ENCODE measurements around the gene HEXIM1. TPM values are rescaled to one million over a fixed set of nuclear protein-coding genes. Genes with fewer than 3 reads are reported as not detected.

HEXIM1 gene
- polyA plus RNA-seq, 3 donors from 2014 or later = 1.1 to 7.2 (median 3.0) TPM

- no peak for DNase-seq
- Mint-ChIP-seq H3K4me3 (no peak overlapping the region), H3K27ac (no peak overlapping the region), H3K36me3 (peaks cover 5 to 28% (median 5%) of the 10 kb centered on the region in 3 donors), H3K4me1 (no peaks in the 10 kb centered on the region), H3K9me3 (no peaks in the 10 kb centered on the region), H3K27me3 (ENCODE audit: low read depth in 3 of 3) (no peaks in the 10 kb centered on the region)
These were observed 40.8 kb upstream of the HEXIM1 start for GRCh38 chr17:45107293-45108010.

- H3K27me3 Mint-ChIP-seq (ENCODE audit: low read depth in 3 of 3) = no peaks in the 10 kb centered on the region
- H3K4me1 Mint-ChIP-seq = no peaks in the 10 kb centered on the region
- peaks cover 0 to 22% (median 4%) of the 10 kb centered on the region in 3 donors for H3K36me3 Mint-ChIP-seq
- no peak for DNase-seq
- H3K4me3 Mint-ChIP-seq = no peak overlapping the region
- peak overlapping the region in 1 of 6 donors; percentile 34 for H3K27ac Mint-ChIP-seq
- no peaks in the 10 kb centered on the region for H3K9me3 Mint-ChIP-seq
These were observed 40.2 kb upstream of the HEXIM1 start for GRCh38 chr17:45108051-45108450.

- Mint-ChIP-seq H3K4me3 (no peak overlapping the region), H3K4me1 (no peaks in the 10 kb centered on the region), H3K27me3 (ENCODE audit: low read depth in 3 of 3) (no peaks in the 10 kb centered on the region), H3K27ac (peak overlapping the region in 4 of 6 donors; percentile 34 to 78 (median 46)), H3K36me3 (peaks cover 0 to 15% (median 4%) of the 10 kb centered on the region in 3 donors), H3K9me3 (no peaks in the 10 kb centered on the region)
- DNase-seq = no peak
These were observed 39.4 kb upstream of the HEXIM1 start for GRCh38 chr17:45108595-45109521.

GRCh38 chr17:45110676-45111611 lies 37.3 kb upstream of the HEXIM1 start:
- Mint-ChIP-seq H3K4me3 (no peak overlapping the region), H3K9me3 (no peaks in the 10 kb centered on the region), H3K4me1 (no peaks in the 10 kb centered on the region), H3K27me3 (ENCODE audit: low read depth in 3 of 3) (peaks cover 0 to 1% (median 0%) of the 10 kb centered on the region in 3 donors), H3K36me3 (peaks cover 0 to 5% (median 4%) of the 10 kb centered on the region in 3 donors), H3K27ac (no peak overlapping the region)
- no peak for DNase-seq

- Mint-ChIP-seq H3K4me3 (no peak overlapping the region), H3K4me1 (no peaks in the 10 kb centered on the region), H3K36me3 (peaks cover 0 to 4% (median 0%) of the 10 kb centered on the region in 3 donors), H3K27ac (no peak overlapping the region), H3K9me3 (no peaks in the 10 kb centered on the region), H3K27me3 (ENCODE audit: low read depth in 3 of 3) (peaks cover 0 to 1% (median 1%) of the 10 kb centered on the region in 3 donors)
- DNase-seq = no peak
These were observed 36.4 kb upstream of the HEXIM1 start for GRCh38 chr17:45111850-45112249.

- Mint-ChIP-seq H3K4me3 (no peak overlapping the region), H3K9me3 (no peaks in the 10 kb centered on the region), H3K4me1 (no peaks in the 10 kb centered on the region), H3K27ac (no peak overlapping the region), H3K36me3 (peaks cover 0 to 4% (median 0%) of the 10 kb centered on the region in 3 donors), H3K27me3 (ENCODE audit: low read depth in 3 of 3) (peaks cover 0 to 3% (median 1%) of the 10 kb centered on the region in 3 donors)
- no peak for DNase-seq
These were observed 35.5 kb upstream of the HEXIM1 start for GRCh38 chr17:45112559-45113423.

GRCh38 chr17:45113424-45113754 lies 34.9 kb upstream of the HEXIM1 start:
- Mint-ChIP-seq H3K27me3 (ENCODE audit: low read depth in 3 of 3) (peaks cover 0 to 3% (median 1%) of the 10 kb centered on the region in 3 donors), H3K4me1 (no peaks in the 10 kb centered on the region), H3K9me3 (no peaks in the 10 kb centered on the region), H3K4me3 (no peak overlapping the region), H3K36me3 (no peaks in the 10 kb centered on the region), H3K27ac (no peak overlapping the region)
- no peak for DNase-seq

GRCh38 chr17:45114117-45114932 lies 34.0 kb upstream of the HEXIM1 start:
- no peaks in the 10 kb centered on the region for H3K36me3 Mint-ChIP-seq
- H3K27me3 Mint-ChIP-seq (ENCODE audit: low read depth in 3 of 3) = peaks cover 0 to 5% (median 4%) of the 10 kb centered on the region in 3 donors
- no peak overlapping the region for H3K4me3 Mint-ChIP-seq
- no peaks in the 10 kb centered on the region for H3K4me1 Mint-ChIP-seq
- no peaks in the 10 kb centered on the region for H3K9me3 Mint-ChIP-seq
- peak overlapping the region in 2 of 6 donors; percentile 34 to 62 for H3K27ac Mint-ChIP-seq
- DNase-seq = no peak

GRCh38 chr17:45115015-45115625 lies 33.2 kb upstream of the HEXIM1 start:
- Mint-ChIP-seq H3K27me3 (ENCODE audit: low read depth in 3 of 3) (peaks cover 1 to 5% (median 4%) of the 10 kb centered on the region in 3 donors), H3K27ac (peak overlapping the region in 1 of 6 donors; percentile 34), H3K4me1 (no peaks in the 10 kb centered on the region), H3K4me3 (no peak overlapping the region), H3K36me3 (no peaks in the 10 kb centered on the region), H3K9me3 (no peaks in the 10 kb centered on the region)
- no peak for DNase-seq

- Mint-ChIP-seq H3K36me3 (no peaks in the 10 kb centered on the region), H3K4me1 (no peaks in the 10 kb centered on the region), H3K9me3 (no peaks in the 10 kb centered on the region), H3K27ac (no peak overlapping the region), H3K4me3 (no peak overlapping the region), H3K27me3 (ENCODE audit: low read depth in 3 of 3) (peaks cover 2 to 5% (median 4%) of the 10 kb centered on the region in 3 donors)
- no peak for DNase-seq
These were observed 32.4 kb upstream of the HEXIM1 start for GRCh38 chr17:45115871-45116270.

GRCh38 chr17:45116434-45117016 lies 31.8 kb upstream of the HEXIM1 start:
- Mint-ChIP-seq H3K27ac (no peak overlapping the region), H3K27me3 (ENCODE audit: low read depth in 3 of 3) (peaks cover 2 to 5% (median 4%) of the 10 kb centered on the region in 3 donors)

More at GRCh38 chr17:45116434-45117016, 31.8 kb upstream of the HEXIM1 start:
- no peak overlapping the region for H3K4me3 Mint-ChIP-seq
- H3K36me3 Mint-ChIP-seq = no peaks in the 10 kb centered on the region
- H3K4me1 Mint-ChIP-seq = no peaks in the 10 kb centered on the region
- no peak for DNase-seq
- no peaks in the 10 kb centered on the region for H3K9me3 Mint-ChIP-seq

All from immature natural killer cell (primary cell).